CD4-positive, alpha-beta T cell treated with Interleukin-15 for 1 hour (primary cell): ENCODE data around the gene NKIRAS2.

Source experiments
- DNase-seq: peaks from one replicate; pipeline ENCODE4 v3.0.0-alpha.2; 2020

NKIRAS2 gene

GRCh38 chr17:42058063-42058462, 38.2 kb downstream of the NKIRAS2 start:
- DNase-seq: no peak

- DNase-seq: no peak
Observed at GRCh38 chr17:42059815-42060214, 39.9 kb downstream of the NKIRAS2 start.

- DNase-seq: no peak
Observed at GRCh38 chr17:42060231-42060630, 40.3 kb downstream of the NKIRAS2 start.

- DNase-seq: no peak
Observed at GRCh38 chr17:42061646-42062487, 42.0 kb downstream of the NKIRAS2 start.

GRCh38 chr17:42062681-42063080, 42.8 kb downstream of the NKIRAS2 start:
- DNase-seq: no peak

GRCh38 chr17:42065201-42065600, 45.3 kb downstream of the NKIRAS2 start:
- DNase-seq: no peak

- peak; percentile 56 for DNase-seq
Observed at GRCh38 chr17:42067371-42068091, 47.6 kb downstream of the NKIRAS2 start.

- DNase-seq: no peak
Observed at GRCh38 chr17:42068979-42069378, 49.1 kb downstream of the NKIRAS2 start.

- DNase-seq: no peak
Observed at GRCh38 chr17:42071810-42072209, 51.9 kb downstream of the NKIRAS2 start.

- DNase-seq: no peak
Observed at GRCh38 chr17:42072323-42073187, 52.7 kb downstream of the NKIRAS2 start.
